ENCODE results near the gene TRIL.
A peak's percentile ranks its signal among the peaks of the same experiment; 100 is the strongest.

Gene TRIL

GRCh38 chr7:28984217-28984616 lies 26.1 kb upstream of the TRIL start:
- DNase-seq, result no peak

- no peak for DNase-seq
Observed at GRCh38 chr7:28983396-28984190, 25.5 kb upstream of the TRIL start.

- DNase-seq, result no peak
Observed at GRCh38 chr7:28981161-28981465, 23.0 kb upstream of the TRIL start.

GRCh38 chr7:28980451-28981160 lies 22.5 kb upstream of the TRIL start:
- DNase-seq, result no peak

GRCh38 chr7:28979776-28980175 lies 21.6 kb upstream of the TRIL start:
- DNase-seq, result no peak

GRCh38 chr7:28977881-28978280 lies 19.8 kb upstream of the TRIL start:
- DNase-seq, result no peak

- DNase-seq, result no peak
Observed at GRCh38 chr7:28976022-28976421, 17.9 kb upstream of the TRIL start.

GRCh38 chr7:28973591-28973990 lies 15.5 kb upstream of the TRIL start:
- no peak for DNase-seq

- no peak for DNase-seq
Observed at GRCh38 chr7:28964056-28964455, 5.9 kb upstream of the TRIL start.

GRCh38 chr7:28961972-28962371 lies 3.8 kb upstream of the TRIL start:
- no peak for DNase-seq

GRCh38 chr7:28960071-28960840 lies 2.1 kb upstream of the TRIL start:
- no peak for DNase-seq

- no peak for DNase-seq
Observed at GRCh38 chr7:28958980-28959347, 834 bp upstream of the TRIL start.

GRCh38 chr7:28957751-28958234 lies 337 bp downstream of the TRIL start:
- DNase-seq, result no peak

- no peak for DNase-seq
Observed at GRCh38 chr7:28957064-28957750, 923 bp downstream of the TRIL start.

GRCh38 chr7:28956608-28957063 lies 1.5 kb downstream of the TRIL start:
- peak; percentile 94 for DNase-seq

GRCh38 chr7:28955718-28956607 lies 2.2 kb downstream of the TRIL start:
- peak; percentile 97 for DNase-seq

GRCh38 chr7:28955356-28955717 lies 2.8 kb downstream of the TRIL start:
- DNase-seq, result no peak

- DNase-seq, result no peak
Observed at GRCh38 chr7:28954946-28955345, 3.2 kb downstream of the TRIL start.

GRCh38 chr7:28954471-28954870 lies 3.7 kb downstream of the TRIL start:
- DNase-seq, result no peak

GRCh38 chr7:28953633-28954032 lies 4.5 kb downstream of the TRIL start:
- peak; percentile 34 for DNase-seq

- no peak for DNase-seq
Observed at GRCh38 chr7:28942168-28942567, 16.0 kb downstream of the TRIL start.

GRCh38 chr7:28941633-28942032 lies 16.5 kb downstream of the TRIL start:
- no peak for DNase-seq
